Measurements from ENCODE around the gene BNIP1.

The BNIP1 gene

GRCh38 chr5:173178369-173178910 is 34.1 kb downstream of the BNIP1 start:
- Histone ChIP-seq H3K4me3 (ENCODE audit: low read depth, low read length) (no peak overlapping the region), H3K9me3 (ENCODE audit: control insufficient read depth, insufficient read depth, low read depth, low read length) (no peaks in the 10 kb centered on the region), H3K27ac (ENCODE audit: extremely low read depth, low read depth, low read length) (no peak overlapping the region), H3K36me3 (ENCODE audit: control insufficient read depth in 2 of 2, insufficient read depth in 1 of 2, low read length in 2 of 2) (no peaks in the 10 kb centered on the region), H3K4me1 (ENCODE audit: control insufficient read depth, insufficient read depth, low read length) (no peaks in the 10 kb centered on the region)
- no peak for TF ChIP-seq ZNF23 (tag by site-specific recombination; IDR thresholded peaks at IDR 0.05; ENCODE audit: borderline replicate concordance)
- no peak for TF ChIP-seq BCL6B (tag by site-specific recombination; IDR thresholded peaks at IDR 0.05)
- no peak for TF ChIP-seq PATZ1 (tag by site-specific recombination; IDR thresholded peaks at IDR 0.05)
- no peak for TF ChIP-seq ZNF221 (tag by site-specific recombination; IDR thresholded peaks at IDR 0.05; ENCODE audit: borderline replicate concordance)
- TF ChIP-seq ZNF155 (tag by site-specific recombination; IDR thresholded peaks at IDR 0.05) = no peak
- no peak for TF ChIP-seq ZNF513 (tag by site-specific recombination; IDR thresholded peaks at IDR 0.05)
- no peak for TF ChIP-seq ZBTB17 (tag by site-specific recombination; IDR thresholded peaks at IDR 0.05)
- TF ChIP-seq ZNF354C (tag by site-specific recombination; IDR thresholded peaks at IDR 0.05; ENCODE audit: borderline replicate concordance, low read depth) = no peak
- TF ChIP-seq KLF7 (tag by site-specific recombination; IDR thresholded peaks at IDR 0.05; ENCODE audit: borderline replicate concordance) = no peak
- no peak for TF ChIP-seq EGR2 (tag by site-specific recombination; IDR thresholded peaks at IDR 0.05; ENCODE audit: low read depth)
- no peak for TF ChIP-seq ZNF48 (tag by site-specific recombination; IDR thresholded peaks at IDR 0.05)
- TF ChIP-seq ZNF544 (tag by site-specific recombination; IDR thresholded peaks at IDR 0.05) = no peak
- TF ChIP-seq ZNF112 (tag by site-specific recombination; IDR thresholded peaks at IDR 0.05) = no peak
- no peak for TF ChIP-seq ZBTB1 (tag by site-specific recombination; IDR thresholded peaks at IDR 0.05)
- CTCF ChIA-PET = interaction anchor here (0.7 kb wide), 1 partner anchor 505 kb away, joined by 4 read pairs; no protein-coding TSS in a partner anchor
- POLR2A ChIA-PET = no interaction called here

GRCh38 chr5:173180331-173180730 is 36.0 kb downstream of the BNIP1 start:
- Histone ChIP-seq H3K4me1 (ENCODE audit: control insufficient read depth, insufficient read depth, low read length) (no peaks in the 10 kb centered on the region), H3K36me3 (ENCODE audit: control insufficient read depth in 2 of 2, insufficient read depth in 1 of 2, low read length in 2 of 2) (no peaks in the 10 kb centered on the region), H3K4me3 (ENCODE audit: low read depth, low read length) (no peak overlapping the region), H3K9me3 (ENCODE audit: control insufficient read depth, insufficient read depth, low read depth, low read length) (no peaks in the 10 kb centered on the region), H3K27ac (ENCODE audit: extremely low read depth, low read depth, low read length) (no peak overlapping the region)
- ChIA-PET POLR2A (no interaction called here), CTCF (interaction anchor here (0.7 to 0.9 kb wide), 3 partner anchors 14 to 1819 kb away, joined by 4 to 5 read pairs (median 4); no protein-coding TSS in a partner anchor)
- TF ChIP-seq PBX3 (CRISPR knock-in tag; IDR thresholded peaks at IDR 0.05) = no peak
- peak; percentile 53; the same call in 1 of the 2 replicates for TF ChIP-seq ZIC2 (tag by site-specific recombination; IDR thresholded peaks at IDR 0.05)

Measured in HEK293 (cell line).